Breast epithelium (tissue), 4 donors: ENCODE measurements around the gene BAG5. TPM values are rescaled to one million over a fixed set of nuclear protein-coding genes. Genes with fewer than 3 reads are reported as not detected.

Source experiments
- DNase-seq, 2 donors: peaks; one replicate each; pipeline ENCODE4 v3.0.0-alpha.2; 2019; ENCODE audit warnings: low spot score in 2 of 2
- H3K27ac ChIP-seq, 2 donors: fragments of 200-600 bp; sonication (generic) in 1 of 2; one replicate each; pipeline ENCODE4 v1.5.1; 2016 to 2019; ENCODE audit warnings: mild to moderate bottlenecking in 1 of 2
- H3K27me3 ChIP-seq, 2 donors: fragments of 200-600 bp; sonication (generic) in 1 of 2; one replicate each; pipeline versions ENCODE4 v1.5.1 to v1.6.0; 2017 to 2019; ENCODE audit warnings: control low read depth in 1 of 2, mild to moderate bottlenecking in 1 of 2
- H3K36me3 ChIP-seq: fragments of 200-600 bp; one replicate; pipeline ENCODE4 v1.5.1; 2019
- H3K4me1 ChIP-seq, 2 donors: fragments of 200-600 bp; sonication (generic); one replicate each; pipeline ENCODE4 v1.5.1; 2016 to 2019; ENCODE audit warnings: control low read depth in 1 of 2
- H3K4me3 ChIP-seq, 3 donors: fragments of 200-600 bp; sonication (generic); 1 replicate in 2 of 3; 2 replicates in 1 of 3; pipeline ENCODE4 v1.5.1; 2016 to 2019; ENCODE audit warnings: mild to moderate bottlenecking in 3 of 3, moderate library complexity in 2 of 3
- H3K9me3 ChIP-seq, 2 donors: fragments of 200-600 bp; sonication (generic) in 1 of 2; one replicate each; pipeline ENCODE4 v1.5.1; 2016 to 2019; ENCODE audit warnings: control low read depth in 1 of 2
- CTCF ChIP-seq, 3 donors: fragments of 450-650 bp; IDR thresholded peaks; one replicate each; pipeline ENCODE4 v1.5.1; 2016 to 2017; ENCODE audit warnings: antibody characterized with exemption in 3 of 3, mild to moderate bottlenecking in 3 of 3, moderate library complexity in 3 of 3
- POLR2A ChIP-seq: fragments of 450-650 bp; IDR thresholded peaks from one replicate; pipeline ENCODE4 v1.6.1; 2016; ENCODE audit warnings: antibody characterized with exemption, mild to moderate bottlenecking, moderate library complexity
- POLR2AphosphoS5 ChIP-seq, 3 donors: sonication (generic); formaldehyde crosslinking; IDR thresholded peaks; one replicate each; pipeline ENCODE4 v1.6.1; 2017; ENCODE audit warnings: antibody characterized with exemption in 3 of 3
- intact Hi-C: fragments of 100-400 bp; cut with DNase I; formaldehyde crosslinking; loops from one replicate; pipeline ENCODE4 v1.15.1; 2023; ENCODE audit warnings: low total_unique reads
- total RNA-seq, 3 donors: library from RNA; depleted of rRNA; stranded (reverse); fragments of >200 nt; gene quantifications; one replicate each; pipeline ENCODE4 v1.1.0, GENCODE V29; 2016

The BAG5 gene
- total RNA-seq, 3 donors from 2014 or later: 29.5 to 45.4 (median 38.5) TPM

- DNase-seq: no peak
- intact Hi-C loops: no loop called here
- Histone ChIP-seq H3K27ac (no peak overlapping the region), H3K4me1 (peaks cover 3 to 24% of the 10 kb centered on the region in 2 donors), H3K36me3 (no peaks in the 10 kb centered on the region), H3K27me3 (no peaks in the 10 kb centered on the region), H3K4me3 (no peak overlapping the region), H3K9me3 (no peaks in the 10 kb centered on the region)
- TF ChIP-seq POLR2A (no peak), POLR2AphosphoS5 (IDR thresholded peaks at IDR 0.05) (no peak), CTCF (IDR thresholded peaks at IDR 0.05) (no peak)
Observed at GRCh38 chr14:103532216-103533136, 30.0 kb downstream of the BAG5 start.

- no peaks in the 10 kb centered on the region for H3K9me3 ChIP-seq
- H3K27ac ChIP-seq: no peak overlapping the region
- no peaks in the 10 kb centered on the region for H3K36me3 ChIP-seq
- peaks cover 3 to 25% of the 10 kb centered on the region in 2 donors for H3K4me1 ChIP-seq
- no peak for DNase-seq
- no peak for TF ChIP-seq POLR2A
- no peak for TF ChIP-seq CTCF (IDR thresholded peaks at IDR 0.05)
- TF ChIP-seq POLR2AphosphoS5 (IDR thresholded peaks at IDR 0.05): no peak
- no peak overlapping the region for H3K4me3 ChIP-seq
- no peaks in the 10 kb centered on the region for H3K27me3 ChIP-seq
- intact Hi-C loops: no loop called here
Observed at GRCh38 chr14:103531421-103532215, 30.8 kb downstream of the BAG5 start.

GRCh38 chr14:103530831-103531230, 31.6 kb downstream of the BAG5 start:
- Histone ChIP-seq H3K4me1 (peaks cover 3 to 25% of the 10 kb centered on the region in 2 donors), H3K27ac (no peak overlapping the region), H3K27me3 (no peaks in the 10 kb centered on the region), H3K9me3 (no peaks in the 10 kb centered on the region), H3K36me3 (no peaks in the 10 kb centered on the region), H3K4me3 (no peak overlapping the region)
- intact Hi-C loops: no loop called here
- TF ChIP-seq CTCF (IDR thresholded peaks at IDR 0.05): no peak
- TF ChIP-seq POLR2AphosphoS5 (IDR thresholded peaks at IDR 0.05): no peak
- no peak for TF ChIP-seq POLR2A
- no peak for DNase-seq

- Histone ChIP-seq H3K9me3 (no peaks in the 10 kb centered on the region), H3K4me3 (peak overlapping the region in 2 of 3 donors; percentile 93 to 97), H3K27me3 (no peaks in the 10 kb centered on the region), H3K27ac (no peak overlapping the region), H3K4me1 (peaks cover 3 to 25% of the 10 kb centered on the region in 2 donors), H3K36me3 (no peaks in the 10 kb centered on the region)
- no peak for TF ChIP-seq POLR2A
- TF ChIP-seq CTCF (IDR thresholded peaks at IDR 0.05): no peak
- TF ChIP-seq POLR2AphosphoS5 (IDR thresholded peaks at IDR 0.05): no peak
- no peak for DNase-seq
- intact Hi-C loops: no loop called here
Observed at GRCh38 chr14:103530390-103530789, 32.1 kb downstream of the BAG5 start.
